Measurements from ENCODE around the gene SLC34A1. TPM values are rescaled to one million over a fixed set of nuclear protein-coding genes. Genes with fewer than 3 reads are reported as not detected.

Gene SLC34A1
- total and polyA plus RNA-seq, 2 donors (not counting 1 experiment from before 2014, with no cell fraction given): 0.06 TPM; not detected in 1

GRCh38 chr5:177367981-177368868 lies 16.0 kb upstream of the SLC34A1 start:
- Histone ChIP-seq H2AFZ (ENCODE audit: insufficient read depth, low read depth, low read length, poor library complexity, severe bottlenecking) (no peak overlapping the region), H3K27ac (ENCODE audit: low read length in 2 of 2) (no peak overlapping the region), H3K9me3 (ENCODE audit: control extremely low read depth in 1 of 3, control insufficient read depth in 2 of 3, insufficient read depth in 1 of 3, low read length in 2 of 3) (no peaks in the 10 kb centered on the region), H3K36me3 (replicated peaks in 1 of 2; ENCODE audit: control extremely low read depth in 1 of 2, control insufficient read depth in 1 of 2, extremely low read depth in 1 of 2, insufficient read depth in 2 of 2, low read length in 1 of 2) (peaks cover 0 to 60% of the 10 kb centered on the region in 2 experiments), H3K9ac (ENCODE audit: low read length) (no peak overlapping the region), H4K20me1 (ENCODE audit: control insufficient read depth, insufficient read depth, low read length, poor library complexity, severe bottlenecking) (peaks cover 87% of the 10 kb centered on the region), H3K4me1 (ENCODE audit: control insufficient read depth in 2 of 2, insufficient read depth in 2 of 2, low read length in 2 of 2) (peaks cover 40 to 54% of the 10 kb centered on the region in 2 donors), H3K79me2 (ENCODE audit: control insufficient read depth, insufficient read depth, low read length) (peaks cover 33% of the 10 kb centered on the region), H3K4me2 (replicated peaks; ENCODE audit: low read depth, low read length, poor library complexity, severe bottlenecking) (no peak overlapping the region), H3K4me3 (ENCODE audit: control extremely low read depth in 1 of 5, extremely low read depth in 1 of 5, insufficient read depth in 1 of 5, low read depth in 2 of 5, low read length in 4 of 5) (no peak overlapping the region), H3K27me3 (replicated peaks in 1 of 4; ENCODE audit: control extremely low read depth in 1 of 4, control insufficient read depth in 3 of 4, insufficient read depth in 4 of 4, low read length in 3 of 4) (no peaks in the 10 kb centered on the region)
- TF ChIP-seq CTCF (IDR thresholded peaks at IDR 0.05): no peak
- TF ChIP-seq EZH2 (IDR thresholded peaks at IDR 0.05; ENCODE audit: borderline replicate concordance, insufficient read depth, low read depth, low read length, poor library complexity, severe bottlenecking): no peak
- 95% methylated on average over 19 of the region's 29 CpGs for whole genome bisulfite sequencing (ENCODE audit: insufficient coverage)
- H3K4me1 Mint-ChIP-seq: peaks cover 53% of the 10 kb centered on the region
- DNase-seq: no peak
- POLR2A ChIA-PET: interaction anchor here (1.2 kb wide), 1 partner anchor 8 kb away, joined by 4 read pairs; no protein-coding TSS in a partner anchor
- no peak overlapping the region for H3K4me3 Mint-ChIP-seq
- no peaks in the 10 kb centered on the region for H3K9me3 Mint-ChIP-seq (ENCODE audit: insufficient read depth)
- intact Hi-C loops (cut with micrococcal nuclease): no loop called here
- CTCF ChIA-PET: interaction anchor here (1.0 to 5.5 kb wide), 9 partner anchors 7 to 86 kb away, joined by 3 to 60 read pairs (median 7); partner anchors contain the start of genes LMAN2 and RGS14
- H3K27me3 Mint-ChIP-seq: no peaks in the 10 kb centered on the region
- ATAC-seq (ENCODE audit: low read depth): no peak
- H3K27ac Mint-ChIP-seq: no peak overlapping the region
